T-helper 2 cell treated with Interferon-gamma antibody and Interleukin-4, amounts not matched to agents 100 ng/mL and 5 ng/mL, for 36 hours (primary cell): ENCODE data around the gene RAD9A. TPM values are rescaled to one million over a fixed set of nuclear protein-coding genes. Genes with fewer than 3 reads are reported as not detected.

Experiments used
- intact Hi-C: fragments of 100-400 bp; cut with micrococcal nuclease; formaldehyde crosslinking; loops from one replicate; pipeline ENCODE4 v1.15.1; 2023
- total RNA-seq: library from RNA; stranded (reverse); gene quantifications from 2 replicates; pipeline ENCODE4 v1.2.3, GENCODE V29; 2022

The RAD9A gene
- total RNA-seq, 1 donor from 2014 or later = 44.8 TPM

- intact Hi-C loops = loop anchor here (2.0 kb wide), 1 partner anchor 18 kb away; no protein-coding TSS in a partner anchor
Measured at GRCh38 chr11:67420646-67421429, 29.1 kb downstream of the RAD9A start.

- intact Hi-C loops = loop anchor here (2.0 kb wide), 1 partner anchor 19 kb away; no protein-coding TSS in a partner anchor
Measured at GRCh38 chr11:67421430-67422031, 29.7 kb downstream of the RAD9A start.

GRCh38 chr11:67422891-67423290, 31.1 kb downstream of the RAD9A start:
- intact Hi-C loops = no loop called here

GRCh38 chr11:67423466-67423865, 31.7 kb downstream of the RAD9A start:
- intact Hi-C loops = no loop called here

GRCh38 chr11:67423891-67424613, 32.3 kb downstream of the RAD9A start:
- intact Hi-C loops = no loop called here

GRCh38 chr11:67427364-67427859, 35.6 kb downstream of the RAD9A start:
- intact Hi-C loops = loop anchor here (5.0 kb wide), 1 partner anchor 40 kb away; the partner anchor contains the start of gene TMEM134

GRCh38 chr11:67428052-67429001, 36.5 kb downstream of the RAD9A start, which contains the start of gene RPS6KB2:
TSS of gene RPS6KB2 (plus strand) at chr11:67428494. CDS start at chr11:67428546, 52 bp downstream.
- intact Hi-C loops = loop anchor here (1.0 to 5.0 kb wide), 5 partner anchors 9 to 80 kb away; partner anchors contain the start of genes AIP, CDK2AP2, PTPRCAP and TMEM134

GRCh38 chr11:67429038-67429668, 37.4 kb downstream of the RAD9A start:
- intact Hi-C loops = loop anchor here (2.0 to 5.0 kb wide), 2 partner anchors 26 to 38 kb away; partner anchors contain the start of gene TMEM134

GRCh38 chr11:67429722-67430121, 37.9 kb downstream of the RAD9A start:
- intact Hi-C loops = loop anchor here (2.0 to 5.0 kb wide), 2 partner anchors 27 to 38 kb away; partner anchors contain the start of gene TMEM134

GRCh38 chr11:67431346-67432249, 39.8 kb downstream of the RAD9A start:
- intact Hi-C loops = no loop called here

GRCh38 chr11:67432655-67433349, 41.0 kb downstream of the RAD9A start:
- intact Hi-C loops = no loop called here

- intact Hi-C loops = no loop called here
Measured at GRCh38 chr11:67433536-67434394, 42.0 kb downstream of the RAD9A start.

GRCh38 chr11:67434395-67434881, 42.7 kb downstream of the RAD9A start:
- intact Hi-C loops = no loop called here

GRCh38 chr11:67435031-67435726, 43.4 kb downstream of the RAD9A start:
- intact Hi-C loops = no loop called here

GRCh38 chr11:67435727-67436458, 44.1 kb downstream of the RAD9A start:
- intact Hi-C loops = loop anchor here (1.0 kb wide), 1 partner anchor 70 kb away; no protein-coding TSS in a partner anchor
